ENCODE results near the gene FLRT2.

FLRT2 gene

GRCh38 chr14:85653029-85653428 lies 123.1 kb downstream of the FLRT2 start:
- H3K4me1 ChIP-seq (ENCODE audit: insufficient read depth, low read length): no peaks in the 10 kb centered on the region
- H3K9ac ChIP-seq (ENCODE audit: low read depth, low read length): no peak overlapping the region
- H3K36me3 ChIP-seq (ENCODE audit: insufficient read depth, low read length): no peaks in the 10 kb centered on the region
- no peaks in the 10 kb centered on the region for H3K9me3 ChIP-seq (ENCODE audit: control insufficient read depth, insufficient read depth, low read length)

GRCh38 chr14:85660243-85660922 lies 130.4 kb downstream of the FLRT2 start:
- H3K9me3 ChIP-seq (ENCODE audit: control insufficient read depth, insufficient read depth, low read length): no peaks in the 10 kb centered on the region
- H3K36me3 ChIP-seq (ENCODE audit: insufficient read depth, low read length): no peaks in the 10 kb centered on the region
- H3K4me1 ChIP-seq (ENCODE audit: insufficient read depth, low read length): no peaks in the 10 kb centered on the region
- no peak overlapping the region for H3K9ac ChIP-seq (ENCODE audit: low read depth, low read length)

- Histone ChIP-seq H3K9ac (ENCODE audit: low read depth, low read length) (no peak overlapping the region), H3K36me3 (ENCODE audit: insufficient read depth, low read length) (no peaks in the 10 kb centered on the region), H3K9me3 (ENCODE audit: control insufficient read depth, insufficient read depth, low read length) (no peaks in the 10 kb centered on the region), H3K4me1 (ENCODE audit: insufficient read depth, low read length) (no peaks in the 10 kb centered on the region)
These were observed 132.2 kb downstream of the FLRT2 start for GRCh38 chr14:85662096-85662495.

GRCh38 chr14:85663256-85663655 lies 133.3 kb downstream of the FLRT2 start:
- Histone ChIP-seq H3K9ac (ENCODE audit: low read depth, low read length) (no peak overlapping the region), H3K4me1 (ENCODE audit: insufficient read depth, low read length) (no peaks in the 10 kb centered on the region), H3K9me3 (ENCODE audit: control insufficient read depth, insufficient read depth, low read length) (no peaks in the 10 kb centered on the region), H3K36me3 (ENCODE audit: insufficient read depth, low read length) (no peaks in the 10 kb centered on the region)

- Histone ChIP-seq H3K9ac (ENCODE audit: low read depth, low read length) (no peak overlapping the region), H3K36me3 (ENCODE audit: insufficient read depth, low read length) (no peaks in the 10 kb centered on the region), H3K9me3 (ENCODE audit: control insufficient read depth, insufficient read depth, low read length) (no peaks in the 10 kb centered on the region), H3K4me1 (ENCODE audit: insufficient read depth, low read length) (no peaks in the 10 kb centered on the region)
These were observed 133.7 kb downstream of the FLRT2 start for GRCh38 chr14:85663667-85664066.

GRCh38 chr14:85675957-85676356 lies 146.0 kb downstream of the FLRT2 start:
- H3K9ac ChIP-seq (ENCODE audit: low read depth, low read length): no peak overlapping the region
- no peaks in the 10 kb centered on the region for H3K9me3 ChIP-seq (ENCODE audit: control insufficient read depth, insufficient read depth, low read length)
- no peaks in the 10 kb centered on the region for H3K36me3 ChIP-seq (ENCODE audit: insufficient read depth, low read length)
- H3K4me1 ChIP-seq (ENCODE audit: insufficient read depth, low read length): no peaks in the 10 kb centered on the region

GRCh38 chr14:85686908-85687307 lies 157.0 kb downstream of the FLRT2 start:
- Histone ChIP-seq H3K36me3 (ENCODE audit: insufficient read depth, low read length) (no peaks in the 10 kb centered on the region), H3K4me1 (ENCODE audit: insufficient read depth, low read length) (no peaks in the 10 kb centered on the region), H3K9me3 (ENCODE audit: control insufficient read depth, insufficient read depth, low read length) (no peaks in the 10 kb centered on the region), H3K9ac (ENCODE audit: low read depth, low read length) (no peak overlapping the region)

- Histone ChIP-seq H3K4me1 (ENCODE audit: insufficient read depth, low read length) (no peaks in the 10 kb centered on the region), H3K9me3 (ENCODE audit: control insufficient read depth, insufficient read depth, low read length) (no peaks in the 10 kb centered on the region), H3K36me3 (ENCODE audit: insufficient read depth, low read length) (no peaks in the 10 kb centered on the region), H3K9ac (ENCODE audit: low read depth, low read length) (no peak overlapping the region)
These were observed 157.5 kb downstream of the FLRT2 start for GRCh38 chr14:85687456-85687855.

GRCh38 chr14:85688006-85688405 lies 158.1 kb downstream of the FLRT2 start:
- H3K4me1 ChIP-seq (ENCODE audit: insufficient read depth, low read length): no peaks in the 10 kb centered on the region
- H3K36me3 ChIP-seq (ENCODE audit: insufficient read depth, low read length): no peaks in the 10 kb centered on the region
- H3K9ac ChIP-seq (ENCODE audit: low read depth, low read length): no peak overlapping the region
- H3K9me3 ChIP-seq (ENCODE audit: control insufficient read depth, insufficient read depth, low read length): no peaks in the 10 kb centered on the region

GRCh38 chr14:85695300-85695699 lies 165.4 kb downstream of the FLRT2 start:
- Histone ChIP-seq H3K9ac (ENCODE audit: low read depth, low read length) (no peak overlapping the region), H3K36me3 (ENCODE audit: insufficient read depth, low read length) (no peaks in the 10 kb centered on the region), H3K4me1 (ENCODE audit: insufficient read depth, low read length) (no peaks in the 10 kb centered on the region), H3K9me3 (ENCODE audit: control insufficient read depth, insufficient read depth, low read length) (no peaks in the 10 kb centered on the region)

GRCh38 chr14:85701116-85701515 lies 171.2 kb downstream of the FLRT2 start:
- Histone ChIP-seq H3K36me3 (ENCODE audit: insufficient read depth, low read length) (no peaks in the 10 kb centered on the region), H3K4me1 (ENCODE audit: insufficient read depth, low read length) (no peaks in the 10 kb centered on the region), H3K9me3 (ENCODE audit: control insufficient read depth, insufficient read depth, low read length) (no peaks in the 10 kb centered on the region), H3K9ac (ENCODE audit: low read depth, low read length) (no peak overlapping the region)

GRCh38 chr14:85701763-85702162 lies 171.8 kb downstream of the FLRT2 start:
- H3K9me3 ChIP-seq (ENCODE audit: control insufficient read depth, insufficient read depth, low read length): no peaks in the 10 kb centered on the region
- H3K9ac ChIP-seq (ENCODE audit: low read depth, low read length): no peak overlapping the region
- H3K36me3 ChIP-seq (ENCODE audit: insufficient read depth, low read length): no peaks in the 10 kb centered on the region
- no peaks in the 10 kb centered on the region for H3K4me1 ChIP-seq (ENCODE audit: insufficient read depth, low read length)

GRCh38 chr14:85702191-85702590 lies 172.2 kb downstream of the FLRT2 start:
- no peaks in the 10 kb centered on the region for H3K9me3 ChIP-seq (ENCODE audit: control insufficient read depth, insufficient read depth, low read length)
- no peaks in the 10 kb centered on the region for H3K4me1 ChIP-seq (ENCODE audit: insufficient read depth, low read length)
- no peak overlapping the region for H3K9ac ChIP-seq (ENCODE audit: low read depth, low read length)
- no peaks in the 10 kb centered on the region for H3K36me3 ChIP-seq (ENCODE audit: insufficient read depth, low read length)

- Histone ChIP-seq H3K9ac (ENCODE audit: low read depth, low read length) (no peak overlapping the region), H3K4me1 (ENCODE audit: insufficient read depth, low read length) (no peaks in the 10 kb centered on the region), H3K36me3 (ENCODE audit: insufficient read depth, low read length) (no peaks in the 10 kb centered on the region), H3K9me3 (ENCODE audit: control insufficient read depth, insufficient read depth, low read length) (no peaks in the 10 kb centered on the region)
These were observed 173.1 kb downstream of the FLRT2 start for GRCh38 chr14:85702997-85703396.
